GM23338 (cell line): ENCODE data around the gene CEP131.

Source experiments
- CREB1 ChIP-seq: fragments of 250-450 bp; sonication (Bioruptor Pico); IDR thresholded peaks from 2 replicates; pipeline ENCODE4 v1.5.0; 2020; ENCODE audit warnings: low read depth, mild to moderate bottlenecking, moderate library complexity
- EZH2 ChIP-seq: fragments of 200-600 bp; sonication (generic); IDR thresholded peaks from one replicate; pipeline ENCODE4 v1.8.0; 2017; ENCODE audit warnings: antibody characterized with exemption, mild to moderate bottlenecking, low read depth; ENCODE audit not compliant: unreplicated experiment

DNA sequence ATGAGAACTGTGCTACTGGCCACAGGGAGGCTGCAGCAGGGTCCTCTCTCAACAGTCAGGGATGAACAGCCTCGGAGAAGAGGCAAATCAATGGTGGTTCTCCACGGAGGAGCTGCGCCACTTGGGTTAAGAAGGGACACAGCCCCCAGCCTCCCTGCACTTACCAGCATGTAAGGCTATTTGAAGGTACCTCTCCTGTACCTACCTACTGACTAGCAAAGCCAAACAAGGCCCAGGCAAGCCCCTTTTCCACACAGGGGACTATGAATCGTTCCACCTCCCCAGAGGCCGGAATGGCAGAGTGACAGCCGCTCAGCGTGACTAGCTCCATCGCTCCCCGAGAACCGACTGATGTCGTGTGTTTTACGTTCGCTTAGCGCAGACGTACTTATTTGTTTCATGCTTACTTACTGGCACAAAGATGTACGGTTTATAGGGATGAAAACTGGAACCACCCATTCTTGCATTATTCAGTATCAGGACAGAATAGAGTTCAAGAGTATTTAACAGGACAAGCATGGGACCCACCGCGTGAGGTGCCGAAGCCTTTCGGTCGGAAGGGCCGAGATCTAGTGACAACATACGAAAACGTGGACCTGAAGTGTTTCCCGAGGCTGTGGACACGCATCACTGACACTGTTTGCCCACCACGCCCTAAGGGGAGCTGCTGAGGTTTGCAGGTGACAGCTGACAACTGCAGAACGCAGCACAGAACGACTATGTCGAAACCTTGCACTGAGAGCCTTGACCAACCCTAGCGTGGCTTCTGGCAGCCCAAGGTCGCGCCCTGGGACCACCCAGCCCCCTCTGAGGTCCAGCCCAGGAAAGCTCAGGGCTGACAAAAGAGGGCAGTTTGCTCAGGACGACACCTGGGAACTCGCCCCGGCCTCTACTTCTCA is 15.1 kb upstream of the CEP131 start:
- TF ChIP-seq CREB1 (CRISPR knock-in tag) (no peak), EZH2 (no peak)
